GM21723 (cell line): ENCODE measurements around the gene DNM3.

ENCODE experiments used
- ATAC-seq: cut with Tn5 transposase; IDR thresholded peaks from one replicate; pipeline ENCODE4 v1.9.1; 2021; ENCODE audit warnings: mild to moderate bottlenecking, moderate library complexity; ENCODE audit not compliant: unreplicated experiment

DNM3 gene

GRCh38 chr1:171916315-171916771 is 75.0 kb downstream of the DNM3 start:
- no peak for ATAC-seq

DNA sequence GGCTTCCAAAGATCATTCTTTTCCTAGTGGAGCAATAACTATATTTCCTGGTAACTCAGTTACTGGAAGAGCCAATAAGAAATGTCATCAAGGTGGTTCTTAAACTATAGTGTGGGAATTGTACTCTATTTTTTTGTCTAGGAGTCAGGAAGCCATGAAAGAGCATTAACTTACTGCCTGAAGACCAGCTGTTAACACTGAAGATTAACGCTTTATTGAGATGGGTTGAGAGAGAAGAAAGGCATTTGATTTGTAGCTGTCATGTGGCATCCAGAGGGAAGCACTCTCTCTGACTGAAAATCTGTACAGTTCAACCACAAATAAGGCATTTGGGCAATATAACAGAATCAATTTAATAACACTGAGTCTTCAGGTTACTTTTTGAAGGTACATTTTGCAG is 76.0 kb downstream of the DNM3 start:
- ATAC-seq, result no peak

DNA sequence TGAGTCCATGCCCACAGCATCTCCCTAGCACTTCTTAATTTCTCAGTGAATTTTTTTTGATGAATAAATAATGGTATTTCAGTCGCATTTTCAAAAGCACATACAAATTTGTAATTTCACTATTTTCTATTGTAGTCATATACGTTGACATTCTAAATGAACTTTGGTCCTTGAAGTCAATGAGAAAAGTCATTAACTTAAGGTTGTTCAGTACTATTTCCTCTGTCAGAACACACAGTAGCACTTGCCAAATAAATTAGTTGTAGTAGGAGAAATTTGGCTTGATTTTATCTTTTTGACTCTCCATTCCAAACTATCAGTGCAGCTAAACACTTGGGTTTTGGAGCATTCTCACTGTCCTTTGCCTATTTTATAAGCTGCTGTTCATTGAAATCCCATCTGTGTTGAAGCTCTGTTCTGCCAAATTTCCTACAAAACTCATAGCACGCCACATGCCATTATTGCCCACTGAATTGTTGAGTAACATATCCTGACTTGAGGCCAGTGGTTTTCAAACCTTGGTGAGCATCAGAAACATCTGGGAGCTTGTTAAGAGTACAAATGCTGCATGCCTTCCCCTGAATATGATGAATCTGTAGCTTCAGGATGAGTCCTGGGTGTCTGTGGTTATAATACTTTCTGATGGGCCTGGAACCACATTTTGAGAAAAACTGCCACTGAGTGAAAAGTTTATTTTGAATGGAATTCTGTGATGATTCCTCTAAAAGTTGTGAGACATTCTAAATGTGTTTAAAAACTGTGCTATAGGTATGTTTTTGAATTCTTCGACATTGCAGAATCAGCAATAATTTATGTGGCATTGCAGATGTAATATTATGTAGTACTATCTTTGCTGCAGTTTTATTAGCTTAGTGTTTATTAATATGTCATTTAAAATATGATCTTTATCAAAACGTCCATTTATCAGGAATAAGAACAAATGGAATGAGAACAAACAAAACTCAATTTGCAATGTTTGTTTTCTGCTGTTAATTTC is 78.9 kb downstream of the DNM3 start:
- no peak for ATAC-seq

GRCh38 chr1:171922999-171923398 is 81.7 kb downstream of the DNM3 start:
- no peak for ATAC-seq

- ATAC-seq, result no peak
These were observed 87.8 kb downstream of the DNM3 start for GRCh38 chr1:171929121-171929520.

DNA sequence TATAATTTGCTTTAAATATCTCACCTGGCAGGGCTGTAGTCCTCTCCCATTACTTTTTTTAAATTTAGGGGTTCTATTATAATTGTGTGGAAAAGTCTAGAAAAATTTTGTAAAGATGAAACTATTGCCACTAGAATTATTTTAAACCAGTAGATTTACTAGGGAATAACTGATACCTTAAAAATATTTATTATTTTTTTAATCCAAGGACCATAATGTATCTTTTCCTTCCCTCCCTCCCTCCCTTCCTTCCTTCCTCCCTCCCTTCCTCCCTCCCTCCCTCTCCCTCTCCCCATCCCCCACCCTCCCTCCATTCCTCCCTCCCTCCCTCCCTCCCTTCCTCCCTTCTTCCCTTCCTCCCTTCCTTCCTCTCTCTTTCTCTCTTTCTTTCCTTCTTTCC is 90.5 kb downstream of the DNM3 start:
- no peak for ATAC-seq

- ATAC-seq, result no peak
These were observed 93.4 kb downstream of the DNM3 start for GRCh38 chr1:171934664-171935063.

- no peak for ATAC-seq
These were observed 93.8 kb downstream of the DNM3 start for GRCh38 chr1:171935086-171935485.

- no peak for ATAC-seq
These were observed 94.4 kb downstream of the DNM3 start for GRCh38 chr1:171935664-171936063.

- no peak for ATAC-seq
These were observed 96.6 kb downstream of the DNM3 start for GRCh38 chr1:171937938-171938337.

DNA sequence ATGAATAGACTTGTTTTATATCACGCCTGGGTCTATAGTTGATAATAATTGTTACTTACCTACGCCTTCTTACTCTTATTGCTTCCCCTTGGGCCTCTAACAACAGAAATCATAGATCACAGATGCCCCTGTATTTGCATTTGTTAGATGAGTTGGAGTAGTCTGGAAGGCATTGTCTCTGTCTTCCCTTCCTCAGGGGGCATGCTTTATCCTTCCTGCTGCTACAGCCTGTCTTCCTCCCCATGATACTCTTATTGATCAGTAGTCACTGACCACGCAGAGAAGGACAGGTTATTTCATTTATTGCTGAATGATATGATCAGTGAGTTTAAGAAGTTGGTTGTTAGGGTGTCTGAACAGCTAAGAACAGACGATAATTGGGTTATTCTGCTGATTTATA is 98.4 kb downstream of the DNM3 start:
- no peak for ATAC-seq

DNA sequence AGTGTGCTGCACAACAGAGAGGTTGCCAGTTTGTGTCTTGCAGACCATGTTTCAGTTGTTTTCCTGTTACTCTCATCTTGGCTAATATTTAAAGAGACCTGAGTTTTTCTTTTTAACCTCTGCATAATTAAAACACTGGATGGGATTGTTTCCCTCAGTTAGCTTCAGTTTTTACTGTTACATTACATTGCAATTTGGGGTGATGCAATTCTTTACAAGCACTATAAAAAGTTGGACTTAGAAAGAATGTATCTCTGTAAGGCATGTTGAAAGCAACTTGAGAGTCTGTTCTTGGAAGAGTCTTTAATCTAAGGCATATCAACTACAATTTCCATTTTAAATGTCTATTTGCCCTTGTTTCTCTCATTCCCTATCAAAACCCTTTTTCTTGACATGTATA is 99.1 kb downstream of the DNM3 start:
- no peak for ATAC-seq

- ATAC-seq, result no peak
These were observed 100.6 kb downstream of the DNM3 start for GRCh38 chr1:171941920-171942319.

DNA sequence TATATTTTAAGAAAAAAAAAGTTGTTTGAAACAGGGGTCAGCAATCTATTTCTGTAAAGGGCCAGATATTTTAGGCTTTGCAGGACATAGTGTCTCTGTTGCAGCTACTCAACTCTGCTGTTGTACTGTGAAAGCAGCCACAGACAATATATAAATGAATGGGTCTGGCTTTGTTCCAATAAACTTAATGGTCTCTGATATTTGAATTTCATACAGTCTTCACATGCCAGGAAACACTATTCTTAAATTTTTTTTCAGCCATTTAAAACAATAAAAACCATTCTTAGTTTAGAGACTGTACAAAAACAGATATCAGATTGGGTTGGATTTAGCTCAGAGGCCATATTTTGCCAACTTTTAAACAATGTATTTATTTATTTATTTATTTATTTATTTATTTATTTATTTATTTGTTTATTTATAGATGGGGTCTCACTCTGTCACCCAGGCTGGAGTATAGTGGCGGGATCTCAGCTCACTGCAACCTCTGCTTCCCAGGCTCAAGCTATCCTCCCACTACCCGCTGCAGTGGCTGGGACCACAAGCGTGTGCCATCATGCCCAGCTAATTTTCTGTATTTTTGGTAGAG is 102.8 kb downstream of the DNM3 start:
- no peak for ATAC-seq

GRCh38 chr1:171948511-171948910 is 107.2 kb downstream of the DNM3 start:
- no peak for ATAC-seq

GRCh38 chr1:171949316-171949715 is 108.0 kb downstream of the DNM3 start:
- no peak for ATAC-seq

DNA sequence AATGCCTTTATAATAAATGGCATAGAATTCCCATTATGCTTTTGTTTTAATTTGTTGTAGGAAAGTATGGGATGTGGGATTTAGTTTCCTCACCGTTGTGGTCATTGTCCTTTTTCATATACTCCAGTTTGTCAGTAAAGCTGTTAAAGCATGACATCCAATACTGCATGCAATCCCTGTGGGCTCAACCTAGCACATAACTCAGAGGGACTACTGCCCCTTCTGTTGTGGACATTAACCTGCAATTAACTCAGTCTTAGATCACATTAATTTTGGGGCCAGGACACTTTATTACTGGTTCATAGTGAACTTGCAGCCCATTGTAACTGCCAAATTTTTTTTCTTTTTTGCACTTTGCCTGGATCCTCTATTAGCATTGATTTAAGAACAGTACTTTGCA is 112.5 kb downstream of the DNM3 start:
- no peak for ATAC-seq

GRCh38 chr1:171954361-171954760 is 113.1 kb downstream of the DNM3 start:
- ATAC-seq, result no peak

GRCh38 chr1:171961861-171962260 is 120.6 kb downstream of the DNM3 start:
- no peak for ATAC-seq

DNA sequence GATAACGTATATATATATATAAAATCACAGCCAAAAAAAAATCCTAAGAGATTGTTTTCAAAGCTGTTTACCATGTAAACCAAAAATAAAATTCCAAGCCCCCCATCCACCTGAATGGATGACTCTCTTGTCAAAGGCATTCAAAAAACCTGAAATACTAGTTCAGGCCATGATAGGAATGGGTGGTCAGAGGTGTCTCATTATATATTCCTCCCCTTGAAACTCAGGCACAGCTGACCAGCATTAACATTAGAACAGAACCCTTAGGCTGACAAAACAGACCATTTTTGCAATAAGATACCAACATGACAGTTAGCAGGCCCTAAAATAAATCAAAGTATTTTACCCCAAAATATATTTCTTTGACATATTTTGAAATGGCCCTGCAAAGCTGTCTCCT is 122.5 kb downstream of the DNM3 start:
- ATAC-seq, result no peak

DNA sequence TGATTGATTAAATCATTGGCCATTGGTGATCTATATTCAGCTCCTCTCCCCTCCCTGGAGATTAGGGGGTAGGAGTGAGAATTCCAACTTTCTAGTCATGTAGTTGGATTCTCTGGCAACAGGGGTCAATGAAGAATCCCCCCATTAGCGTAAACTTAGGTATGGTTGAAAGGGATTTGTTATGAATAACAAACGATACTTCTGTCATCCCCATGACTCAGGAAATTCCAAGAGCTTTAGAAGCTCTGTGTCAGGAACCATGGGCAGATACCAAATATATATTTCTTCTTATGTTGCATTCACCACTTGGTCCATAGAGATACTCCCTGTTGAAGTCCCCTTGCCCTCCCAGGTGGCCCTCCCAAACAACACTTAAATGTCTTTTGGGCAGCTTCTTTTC is 124.5 kb downstream of the DNM3 start:
- no peak for ATAC-seq
